Measurements from ENCODE around the gene PKDREJ.

PKDREJ gene

GRCh38 chr22:46287873-46288751 lies 25.0 kb upstream of the PKDREJ start:
- H3K4me1 ChIP-seq (ENCODE audit: control insufficient read depth, insufficient read depth, low read length, poor library complexity, severe bottlenecking): peaks cover 1% of the 10 kb centered on the region
- no peaks in the 10 kb centered on the region for H3K9me3 ChIP-seq (ENCODE audit: control insufficient read depth, low read length)
- peaks cover 54% of the 10 kb centered on the region for H3K36me3 ChIP-seq (ENCODE audit: control insufficient read depth, insufficient read depth, low read length)
- no peak overlapping the region for H3K27ac ChIP-seq (ENCODE audit: low read depth, low read length, severe bottlenecking)
- no peak overlapping the region for H3K4me3 ChIP-seq (ENCODE audit: extremely low read depth, insufficient read depth, low read length, poor library complexity, severe bottlenecking)
- 92% methylated on average over 19 to 24 of the region's 24 CpGs for WGBS, 2 experiments (ENCODE audit: insufficient coverage in 2 of 2)

- Histone ChIP-seq H3K27ac (ENCODE audit: low read depth, low read length, severe bottlenecking) (no peak overlapping the region), H3K4me3 (ENCODE audit: extremely low read depth, insufficient read depth, low read length, poor library complexity, severe bottlenecking) (no peak overlapping the region), H3K36me3 (ENCODE audit: control insufficient read depth, insufficient read depth, low read length) (peaks cover 54% of the 10 kb centered on the region), H3K4me1 (ENCODE audit: control insufficient read depth, insufficient read depth, low read length, poor library complexity, severe bottlenecking) (no peaks in the 10 kb centered on the region), H3K9me3 (ENCODE audit: control insufficient read depth, low read length) (no peaks in the 10 kb centered on the region)
- WGBS, 2 experiments (ENCODE audit: insufficient coverage in 2 of 2): 93 to 95% methylated on average over 13 to 15 of the region's 15 CpGs
These were observed 24.1 kb upstream of the PKDREJ start for GRCh38 chr22:46286941-46287872.

DNA sequence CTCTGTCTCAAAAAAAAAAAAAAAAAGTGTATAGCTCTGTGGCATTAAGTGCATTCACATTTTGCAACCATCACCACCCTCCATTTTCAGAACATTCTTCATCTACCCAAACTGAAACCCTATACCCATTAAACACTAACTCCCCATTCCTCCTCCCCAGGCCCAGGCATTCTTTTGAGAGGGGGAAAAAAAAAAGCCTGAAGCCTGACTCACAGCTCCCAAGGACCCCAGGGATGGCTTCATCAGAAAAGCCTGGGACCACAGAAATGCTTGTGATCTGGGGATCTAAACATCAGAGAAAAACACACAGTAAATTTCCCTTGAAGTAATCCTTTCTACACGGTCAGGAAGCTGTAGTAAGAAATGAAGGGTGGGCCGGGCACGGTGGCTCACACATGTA lies 22.9 kb upstream of the PKDREJ start:
- Histone ChIP-seq H3K4me1 (ENCODE audit: control insufficient read depth, insufficient read depth, low read length, poor library complexity, severe bottlenecking) (no peaks in the 10 kb centered on the region), H3K9me3 (ENCODE audit: control insufficient read depth, low read length) (no peaks in the 10 kb centered on the region), H3K27ac (ENCODE audit: low read depth, low read length, severe bottlenecking) (no peak overlapping the region), H3K4me3 (ENCODE audit: extremely low read depth, insufficient read depth, low read length, poor library complexity, severe bottlenecking) (no peak overlapping the region), H3K36me3 (ENCODE audit: control insufficient read depth, insufficient read depth, low read length) (peaks cover 58% of the 10 kb centered on the region)
- 86 to 100% methylated on average over 3 of the region's 3 CpGs for WGBS, 2 experiments (ENCODE audit: insufficient coverage in 2 of 2)

DNA sequence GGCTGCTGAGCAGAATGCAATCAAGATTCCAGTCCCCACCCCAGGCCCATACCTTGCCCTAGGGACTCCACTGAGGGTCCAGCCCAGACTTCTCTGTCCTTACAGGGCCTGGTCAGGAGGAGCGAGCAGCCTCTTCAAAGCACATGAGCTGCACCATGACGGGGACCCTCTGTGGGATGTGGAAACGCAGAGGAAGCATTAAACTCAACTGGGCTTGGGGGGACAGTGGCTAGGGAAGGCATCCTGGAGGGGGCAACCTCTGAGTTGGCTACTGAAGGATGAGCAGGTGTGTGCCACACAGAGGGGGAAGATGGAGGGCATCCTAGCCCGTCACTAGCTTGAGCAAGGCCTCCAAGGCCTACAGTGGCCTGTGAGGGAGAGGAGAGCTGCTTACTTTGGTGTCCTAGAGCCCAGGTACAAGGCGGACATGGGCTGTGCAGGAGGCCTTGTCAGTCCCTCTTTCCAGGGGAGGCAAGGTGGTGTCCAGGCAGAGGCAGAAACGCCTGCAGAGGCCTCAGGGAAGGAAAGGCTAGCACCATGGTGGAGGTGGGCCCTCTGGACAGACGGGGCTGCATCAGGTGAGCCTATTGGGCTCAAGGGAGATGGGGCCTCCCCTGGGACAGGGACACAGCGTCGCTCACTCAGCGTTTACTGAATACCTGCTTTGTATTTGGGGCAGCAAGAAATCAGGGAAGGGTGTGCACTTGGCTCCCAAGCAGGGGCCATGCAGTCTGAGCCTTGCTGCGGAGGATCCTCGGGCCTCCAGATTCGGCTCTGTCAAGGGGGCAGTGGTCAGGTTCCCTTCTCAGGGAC lies 18.9 kb upstream of the PKDREJ start:
- no peaks in the 10 kb centered on the region for H3K4me1 ChIP-seq (ENCODE audit: control insufficient read depth, insufficient read depth, low read length, poor library complexity, severe bottlenecking)
- WGBS, 2 experiments (ENCODE audit: insufficient coverage in 2 of 2): 92 to 96% methylated on average over 9 to 12 of the region's 13 CpGs
- H3K27ac ChIP-seq (ENCODE audit: low read depth, low read length, severe bottlenecking): no peak overlapping the region
- H3K4me3 ChIP-seq (ENCODE audit: extremely low read depth, insufficient read depth, low read length, poor library complexity, severe bottlenecking): no peak overlapping the region
- peaks cover 84% of the 10 kb centered on the region for H3K36me3 ChIP-seq (ENCODE audit: control insufficient read depth, insufficient read depth, low read length)
- no peaks in the 10 kb centered on the region for H3K9me3 ChIP-seq (ENCODE audit: control insufficient read depth, low read length)

GRCh38 chr22:46280999-46281623 lies 18.0 kb upstream of the PKDREJ start:
- peaks cover 83% of the 10 kb centered on the region for H3K36me3 ChIP-seq (ENCODE audit: control insufficient read depth, insufficient read depth, low read length)
- no peaks in the 10 kb centered on the region for H3K4me1 ChIP-seq (ENCODE audit: control insufficient read depth, insufficient read depth, low read length, poor library complexity, severe bottlenecking)
- H3K27ac ChIP-seq (ENCODE audit: low read depth, low read length, severe bottlenecking): no peak overlapping the region
- no peaks in the 10 kb centered on the region for H3K9me3 ChIP-seq (ENCODE audit: control insufficient read depth, low read length)
- 80 to 86% methylated on average over 18 to 19 of the region's 19 CpGs for WGBS, 2 experiments (ENCODE audit: insufficient coverage in 2 of 2)
- H3K4me3 ChIP-seq (ENCODE audit: extremely low read depth, insufficient read depth, low read length, poor library complexity, severe bottlenecking): no peak overlapping the region

- H3K27ac ChIP-seq (ENCODE audit: low read depth, low read length, severe bottlenecking): no peak overlapping the region
These were observed 17.1 kb upstream of the PKDREJ start for GRCh38 chr22:46280063-46280817.

GRCh38 chr22:46278656-46279645 lies 15.8 kb upstream of the PKDREJ start:
- Histone ChIP-seq H3K36me3 (ENCODE audit: control insufficient read depth, insufficient read depth, low read length) (peaks cover 86% of the 10 kb centered on the region), H3K4me3 (ENCODE audit: extremely low read depth, insufficient read depth, low read length, poor library complexity, severe bottlenecking) (no peak overlapping the region), H3K9me3 (ENCODE audit: control insufficient read depth, low read length) (no peaks in the 10 kb centered on the region), H3K27ac (ENCODE audit: low read depth, low read length, severe bottlenecking) (no peak overlapping the region), H3K4me1 (ENCODE audit: control insufficient read depth, insufficient read depth, low read length, poor library complexity, severe bottlenecking) (no peaks in the 10 kb centered on the region)
- whole genome bisulfite sequencing, 2 experiments (ENCODE audit: insufficient coverage in 2 of 2): 92 to 93% methylated on average over 12 to 22 of the region's 22 CpGs

More at GRCh38 chr22:46280063-46280817, 17.1 kb upstream of the PKDREJ start:
- no peaks in the 10 kb centered on the region for H3K4me1 ChIP-seq (ENCODE audit: control insufficient read depth, insufficient read depth, low read length, poor library complexity, severe bottlenecking)
- H3K36me3 ChIP-seq (ENCODE audit: control insufficient read depth, insufficient read depth, low read length): peaks cover 86% of the 10 kb centered on the region
- H3K9me3 ChIP-seq (ENCODE audit: control insufficient read depth, low read length): no peaks in the 10 kb centered on the region
- WGBS, 2 experiments (ENCODE audit: insufficient coverage in 2 of 2): 95 to 97% methylated on average over 8 to 9 of the region's 12 CpGs
- H3K4me3 ChIP-seq (ENCODE audit: extremely low read depth, insufficient read depth, low read length, poor library complexity, severe bottlenecking): no peak overlapping the region

DNA sequence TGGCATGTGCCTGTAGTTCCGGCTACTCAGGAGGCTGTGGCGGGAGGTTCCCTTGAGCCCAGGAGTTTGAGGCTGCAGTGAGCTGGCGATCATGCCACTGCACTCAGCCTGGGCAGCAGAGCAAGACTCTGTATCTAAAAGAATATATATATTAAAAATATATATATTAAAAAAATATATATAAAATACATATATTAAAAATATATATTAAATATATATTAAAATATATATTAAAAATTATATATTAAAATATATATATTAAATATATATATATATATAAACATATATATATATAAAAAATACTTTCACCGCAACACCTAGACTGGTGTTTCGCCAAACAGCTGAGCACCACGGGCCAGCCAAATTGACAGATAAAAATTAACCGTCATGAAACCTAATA lies 13.4 kb upstream of the PKDREJ start:
- Histone ChIP-seq H3K36me3 (ENCODE audit: control insufficient read depth, insufficient read depth, low read length) (peaks cover 83% of the 10 kb centered on the region), H3K4me1 (ENCODE audit: control insufficient read depth, insufficient read depth, low read length, poor library complexity, severe bottlenecking) (no peaks in the 10 kb centered on the region), H3K27ac (ENCODE audit: low read depth, low read length, severe bottlenecking) (no peak overlapping the region), H3K4me3 (ENCODE audit: extremely low read depth, insufficient read depth, low read length, poor library complexity, severe bottlenecking) (no peak overlapping the region), H3K9me3 (ENCODE audit: control insufficient read depth, low read length) (no peaks in the 10 kb centered on the region)
- 100% methylated on average over 1 of the region's 7 CpGs; no CpG with 5 or more reads in 1 of the 2 experiments for WGBS, 2 experiments (ENCODE audit: insufficient coverage in 2 of 2)

All from mesodermal cell (in vitro differentiated cells).